HCT116 (cell line): Measurements from ENCODE around the gene USP9X.

Experiments
- EZH2 ChIP-seq: fragments of 200-600 bp; sonication (generic); IDR thresholded peaks from 2 replicates; pipeline ENCODE4 v1.6.1; 2017; ENCODE audit warnings: antibody characterized with exemption, mixed run types
- JUND ChIP-seq: IDR thresholded peaks from 2 replicates; pipeline ENCODE4 v1.6.1; 2012
- POLR2A ChIP-seq: IDR thresholded peaks from 2 replicates; pipeline ENCODE4 v1.7.0; 2011; ENCODE audit warnings: borderline replicate concordance; ENCODE audit not compliant: insufficient read depth, insufficient read length; ENCODE audit errors: extremely low read depth
- SIN3A ChIP-seq: IDR thresholded peaks from 2 replicates; pipeline ENCODE4 v1.6.1; 2012; ENCODE audit warnings: low read depth
- ZNF274 ChIP-seq: fragments of 200-500 bp; sonication (Bioruptor generic); IDR thresholded peaks from 2 replicates; pipeline ENCODE4 v1.6.1; 2014; ENCODE audit warnings: mild to moderate bottlenecking, low read depth, low read length, inconsistent platforms
- TF ChIP-seq, protein P1 (sequence below), 3 experiments: fragments of 200-600 bp in 1 of 3; sonication (generic) in 1 of 3; IDR thresholded peaks in 2 of 3; conservative IDR thresholded peaks in 1 of 3; 2 replicates each; pipeline ENCODE4 v1.5.1; 2012 to 2017; ENCODE audit warnings: low read depth in 2 of 3, low read length in 2 of 3, antibody characterized with exemption in 1 of 3, borderline replicate concordance in 1 of 3, control low read depth in 1 of 3, mild to moderate bottlenecking in 1 of 3, mixed read lengths in 1 of 3, mixed run types in 1 of 3, moderate library complexity in 1 of 3; ENCODE audit not compliant: insufficient read depth in 1 of 3
- TF ChIP-seq, protein P2 (sequence below): IDR thresholded peaks from 2 replicates; pipeline ENCODE4 v1.6.1; 2012; ENCODE audit warnings: low read depth

DNA sequence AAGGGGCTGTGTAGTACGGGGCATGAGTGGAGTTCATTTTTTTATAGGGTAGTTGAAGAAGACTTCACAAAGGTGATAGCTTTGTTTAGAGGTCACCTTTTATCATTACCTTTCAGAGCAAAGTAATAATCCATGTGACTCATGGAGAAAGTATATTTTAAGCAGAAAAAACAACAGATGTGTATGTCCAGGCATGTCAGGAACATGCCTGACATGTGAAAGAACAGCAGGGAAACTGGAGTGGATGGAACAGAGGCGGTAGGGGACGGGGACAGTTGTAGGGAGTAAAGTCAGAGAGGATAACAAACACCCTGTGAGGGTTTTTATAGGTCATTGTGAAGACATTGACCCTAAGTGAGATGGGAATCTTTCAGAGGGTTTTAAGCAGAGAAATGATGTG is 107.6 kb downstream of the USP9X start:
- TF ChIP-seq, protein P1, sequence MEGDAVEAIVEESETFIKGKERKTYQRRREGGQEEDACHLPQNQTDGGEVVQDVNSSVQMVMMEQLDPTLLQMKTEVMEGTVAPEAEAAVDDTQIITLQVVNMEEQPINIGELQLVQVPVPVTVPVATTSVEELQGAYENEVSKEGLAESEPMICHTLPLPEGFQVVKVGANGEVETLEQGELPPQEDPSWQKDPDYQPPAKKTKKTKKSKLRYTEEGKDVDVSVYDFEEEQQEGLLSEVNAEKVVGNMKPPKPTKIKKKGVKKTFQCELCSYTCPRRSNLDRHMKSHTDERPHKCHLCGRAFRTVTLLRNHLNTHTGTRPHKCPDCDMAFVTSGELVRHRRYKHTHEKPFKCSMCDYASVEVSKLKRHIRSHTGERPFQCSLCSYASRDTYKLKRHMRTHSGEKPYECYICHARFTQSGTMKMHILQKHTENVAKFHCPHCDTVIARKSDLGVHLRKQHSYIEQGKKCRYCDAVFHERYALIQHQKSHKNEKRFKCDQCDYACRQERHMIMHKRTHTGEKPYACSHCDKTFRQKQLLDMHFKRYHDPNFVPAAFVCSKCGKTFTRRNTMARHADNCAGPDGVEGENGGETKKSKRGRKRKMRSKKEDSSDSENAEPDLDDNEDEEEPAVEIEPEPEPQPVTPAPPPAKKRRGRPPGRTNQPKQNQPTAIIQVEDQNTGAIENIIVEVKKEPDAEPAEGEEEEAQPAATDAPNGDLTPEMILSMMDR (IDR thresholded peaks at IDR 0.05 in 2 of 3, conservative IDR thresholded peaks at IDR 0.05 in 1 of 3; ENCODE audit: borderline replicate concordance in 1 of 3, insufficient read depth in 1 of 3, low read depth in 2 of 3, low read length in 2 of 3), result no peak
- no peak for TF ChIP-seq ZNF274
- TF ChIP-seq, protein P2, sequence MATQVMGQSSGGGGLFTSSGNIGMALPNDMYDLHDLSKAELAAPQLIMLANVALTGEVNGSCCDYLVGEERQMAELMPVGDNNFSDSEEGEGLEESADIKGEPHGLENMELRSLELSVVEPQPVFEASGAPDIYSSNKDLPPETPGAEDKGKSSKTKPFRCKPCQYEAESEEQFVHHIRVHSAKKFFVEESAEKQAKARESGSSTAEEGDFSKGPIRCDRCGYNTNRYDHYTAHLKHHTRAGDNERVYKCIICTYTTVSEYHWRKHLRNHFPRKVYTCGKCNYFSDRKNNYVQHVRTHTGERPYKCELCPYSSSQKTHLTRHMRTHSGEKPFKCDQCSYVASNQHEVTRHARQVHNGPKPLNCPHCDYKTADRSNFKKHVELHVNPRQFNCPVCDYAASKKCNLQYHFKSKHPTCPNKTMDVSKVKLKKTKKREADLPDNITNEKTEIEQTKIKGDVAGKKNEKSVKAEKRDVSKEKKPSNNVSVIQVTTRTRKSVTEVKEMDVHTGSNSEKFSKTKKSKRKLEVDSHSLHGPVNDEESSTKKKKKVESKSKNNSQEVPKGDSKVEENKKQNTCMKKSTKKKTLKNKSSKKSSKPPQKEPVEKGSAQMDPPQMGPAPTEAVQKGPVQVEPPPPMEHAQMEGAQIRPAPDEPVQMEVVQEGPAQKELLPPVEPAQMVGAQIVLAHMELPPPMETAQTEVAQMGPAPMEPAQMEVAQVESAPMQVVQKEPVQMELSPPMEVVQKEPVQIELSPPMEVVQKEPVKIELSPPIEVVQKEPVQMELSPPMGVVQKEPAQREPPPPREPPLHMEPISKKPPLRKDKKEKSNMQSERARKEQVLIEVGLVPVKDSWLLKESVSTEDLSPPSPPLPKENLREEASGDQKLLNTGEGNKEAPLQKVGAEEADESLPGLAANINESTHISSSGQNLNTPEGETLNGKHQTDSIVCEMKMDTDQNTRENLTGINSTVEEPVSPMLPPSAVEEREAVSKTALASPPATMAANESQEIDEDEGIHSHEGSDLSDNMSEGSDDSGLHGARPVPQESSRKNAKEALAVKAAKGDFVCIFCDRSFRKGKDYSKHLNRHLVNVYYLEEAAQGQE, result no peak
- TF ChIP-seq SIN3A, result no peak
- TF ChIP-seq POLR2A, result no peak
- no peak for TF ChIP-seq EZH2
- TF ChIP-seq JUND, result no peak
